Measurements from ENCODE around the gene SELENOO.

SELENOO gene

GRCh38 chr22:50218153-50218995 is 17.6 kb downstream of the SELENOO start:
- DNase-seq = no peak

DNA sequence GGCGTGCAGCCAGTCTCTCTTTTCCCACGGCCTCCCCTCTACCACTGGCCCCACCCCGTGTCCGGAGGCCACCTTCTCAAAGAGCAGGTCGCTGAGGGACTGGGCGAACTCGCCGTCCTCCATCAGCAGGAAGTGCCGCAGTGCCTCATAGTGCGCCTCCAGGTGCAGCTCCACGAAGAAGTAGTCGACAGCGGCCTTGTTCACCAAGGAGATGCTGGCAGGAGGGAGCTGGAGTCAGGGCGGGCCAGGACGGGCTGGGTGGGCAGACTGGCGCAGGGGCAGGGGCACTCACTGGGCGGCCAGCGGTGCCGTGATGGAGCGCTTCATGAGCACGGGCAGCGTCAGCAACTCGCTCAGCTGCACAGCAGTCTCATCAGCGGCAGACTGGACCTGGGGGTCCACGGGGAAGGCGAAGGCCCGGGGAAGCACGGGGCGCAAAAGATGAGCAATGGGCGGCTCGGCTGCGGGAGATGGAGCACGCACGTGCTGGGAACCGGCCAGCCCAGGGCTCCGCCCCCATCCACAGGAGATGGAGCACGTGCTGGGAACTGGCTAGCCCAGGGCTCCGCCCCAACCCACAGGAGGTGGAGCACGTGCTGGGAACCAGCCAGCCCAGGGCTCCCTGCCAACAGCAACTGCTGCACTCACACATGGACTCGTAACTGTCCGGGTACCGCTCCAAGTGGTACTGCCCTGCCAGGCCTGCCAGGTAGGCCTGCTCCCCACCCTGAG is 18.4 kb downstream of the SELENOO start:
- peak in 1 of 2 experiments; percentile 31 for DNase-seq

- DNase-seq = no peak
These were observed 19.2 kb downstream of the SELENOO start for GRCh38 chr22:50219800-50220602.

DNA sequence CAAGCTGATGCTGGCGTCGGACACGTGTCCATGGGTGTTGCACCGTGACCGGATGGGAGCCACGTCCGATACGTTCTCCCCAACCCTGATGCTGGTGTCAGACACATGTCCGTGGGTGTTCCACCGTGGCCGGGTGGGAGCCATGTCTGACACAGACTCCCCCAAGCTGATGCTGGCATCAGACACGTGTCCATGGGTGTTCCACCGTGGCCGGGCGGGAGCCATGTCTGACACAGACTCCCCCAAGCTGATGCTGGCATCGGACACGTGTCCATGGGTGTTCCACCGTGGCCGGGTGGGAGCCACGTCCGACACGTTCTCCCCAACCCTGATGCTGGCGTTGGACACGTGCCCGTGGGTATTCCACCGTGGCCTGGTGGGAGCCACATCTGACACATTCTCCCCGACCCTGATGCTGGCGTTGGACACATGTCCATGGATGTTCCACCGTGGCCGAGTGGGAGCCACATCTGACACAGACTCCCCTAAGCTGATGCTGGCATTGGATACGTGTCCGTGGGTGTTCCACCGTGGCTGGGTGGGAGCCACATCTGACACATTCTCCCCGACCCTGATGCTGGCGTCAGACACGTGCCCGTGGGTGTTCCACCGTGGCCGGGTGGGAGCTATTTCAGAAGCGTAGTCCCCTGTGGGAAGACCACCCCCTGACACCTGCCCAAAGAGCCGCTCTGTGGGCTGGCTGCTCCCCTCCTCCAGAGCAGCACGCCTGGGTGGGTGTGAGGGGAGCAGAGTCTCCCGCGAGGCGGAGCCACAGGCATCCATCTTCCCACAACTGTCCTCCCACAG is 20.0 kb downstream of the SELENOO start:
- no peak for DNase-seq

DNA sequence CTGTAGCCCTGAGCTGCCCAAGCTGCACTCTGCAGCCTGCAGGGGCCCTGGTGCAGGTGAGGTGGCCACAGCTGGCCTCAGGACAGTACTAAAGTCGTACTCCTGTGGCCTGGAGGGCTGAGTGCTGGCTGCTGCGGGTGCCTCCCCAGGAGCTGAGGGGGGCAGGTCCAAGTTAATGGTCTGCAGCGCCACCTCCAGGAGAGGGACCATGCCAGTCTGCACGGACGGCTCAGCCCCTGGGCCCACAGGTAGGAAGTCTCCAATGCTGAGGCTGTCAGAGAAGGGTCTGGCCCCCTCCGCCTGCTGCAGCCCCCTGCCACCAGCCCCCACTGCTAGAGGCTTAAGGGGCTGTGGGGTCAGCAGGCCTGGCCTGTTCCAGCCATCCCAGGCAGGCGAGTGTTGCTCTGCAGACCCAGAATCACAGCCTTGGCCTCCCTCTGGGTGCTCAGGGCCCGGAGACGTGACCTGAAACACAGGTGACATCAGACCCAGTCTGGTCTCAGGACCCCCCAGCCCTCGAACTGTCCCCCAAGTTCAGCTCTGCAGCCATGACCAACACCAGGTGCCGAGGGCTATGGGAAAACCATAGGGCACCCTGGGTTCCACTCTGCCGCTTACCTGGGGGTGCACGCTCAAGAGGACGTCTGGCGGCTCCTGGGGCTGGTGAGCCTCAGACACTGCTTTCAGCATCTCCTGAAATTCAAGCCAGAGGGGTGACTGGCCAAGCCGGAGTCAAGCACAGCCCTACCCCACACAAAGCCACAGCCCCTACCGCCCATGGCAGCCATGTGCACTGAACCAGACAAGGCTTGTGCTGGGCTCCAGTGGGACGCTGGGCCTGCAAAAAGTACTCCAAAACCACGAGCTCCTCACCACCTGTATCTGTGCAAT is 20.8 kb downstream of the SELENOO start:
- DNase-seq = no peak

DNA sequence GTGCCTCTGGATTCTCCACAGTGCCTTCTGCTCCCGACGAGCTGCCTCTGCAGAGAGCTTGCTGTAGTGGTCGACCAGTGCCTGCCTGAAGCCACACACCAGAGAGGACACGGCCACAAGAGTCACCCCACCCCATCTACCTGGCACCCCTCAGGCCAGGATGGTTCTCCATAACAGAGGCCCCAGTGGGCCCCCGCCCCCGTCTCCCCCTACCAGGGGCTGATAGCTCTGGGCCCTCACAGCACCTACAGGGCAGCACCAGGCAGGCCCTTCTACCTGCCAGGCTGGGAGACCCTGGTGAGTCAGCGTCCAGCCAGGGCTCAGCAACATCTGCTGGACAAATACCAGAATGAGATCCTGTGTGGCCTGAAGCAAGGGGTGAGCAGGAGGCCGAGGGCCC is 21.7 kb downstream of the SELENOO start:
- no peak for DNase-seq

DNA sequence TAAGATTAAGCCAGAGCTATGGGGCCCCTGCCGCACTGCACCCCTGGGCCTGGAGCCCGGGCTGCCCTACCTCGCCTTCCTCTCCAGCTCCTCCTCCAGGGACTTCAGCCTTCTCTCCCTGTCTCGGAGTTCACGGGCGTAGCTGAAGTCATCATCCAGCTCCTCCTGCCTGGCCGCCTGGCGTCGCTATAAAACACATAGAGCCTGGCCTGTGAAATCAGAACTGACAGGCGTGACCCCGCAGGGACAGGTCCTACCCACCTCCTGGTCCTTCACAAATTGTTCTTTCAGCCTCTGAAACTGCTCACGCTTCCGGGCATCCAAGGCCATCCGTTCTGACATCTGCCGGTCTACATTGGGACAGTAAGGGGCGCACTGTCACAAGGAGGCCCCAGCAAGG is 23.3 kb downstream of the SELENOO start:
- no peak for DNase-seq

DNA sequence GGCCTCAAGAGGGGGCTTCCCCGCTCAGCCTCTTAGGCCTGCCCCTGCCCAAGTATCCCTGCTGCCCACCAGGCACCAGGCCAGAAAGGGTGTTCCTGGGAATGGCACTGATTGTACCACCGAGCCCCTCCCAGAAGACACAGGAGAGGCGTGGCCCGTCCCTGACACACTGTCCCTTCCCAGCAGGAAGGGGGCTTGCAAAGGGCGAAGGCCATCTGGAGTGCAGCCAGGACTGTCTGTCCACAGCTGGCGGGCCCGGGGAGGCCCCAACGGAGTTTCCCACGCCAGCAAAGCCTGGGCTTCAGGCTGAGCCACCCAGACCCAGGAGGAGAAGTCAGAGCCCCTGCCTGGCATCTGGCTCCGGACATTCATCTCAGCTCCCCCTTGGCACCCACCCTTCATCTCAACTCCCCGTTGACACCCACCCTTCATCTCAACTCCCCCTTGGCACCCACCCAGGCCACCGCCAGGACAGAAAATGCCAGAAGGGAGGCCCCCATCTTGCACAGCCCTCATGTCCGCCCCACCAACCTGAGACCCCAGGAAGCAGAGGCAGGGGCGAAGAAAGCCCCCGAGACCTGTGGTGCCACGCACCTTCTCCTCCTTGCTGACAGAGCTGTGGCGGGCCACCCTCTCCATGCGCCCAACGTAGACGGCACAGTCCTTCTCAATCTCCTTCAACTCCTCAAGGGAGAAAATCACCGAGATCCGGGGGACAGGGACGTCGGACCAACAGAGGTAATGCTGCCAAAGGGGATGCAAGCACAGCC is 24.6 kb downstream of the SELENOO start:
- no peak for DNase-seq

DNA sequence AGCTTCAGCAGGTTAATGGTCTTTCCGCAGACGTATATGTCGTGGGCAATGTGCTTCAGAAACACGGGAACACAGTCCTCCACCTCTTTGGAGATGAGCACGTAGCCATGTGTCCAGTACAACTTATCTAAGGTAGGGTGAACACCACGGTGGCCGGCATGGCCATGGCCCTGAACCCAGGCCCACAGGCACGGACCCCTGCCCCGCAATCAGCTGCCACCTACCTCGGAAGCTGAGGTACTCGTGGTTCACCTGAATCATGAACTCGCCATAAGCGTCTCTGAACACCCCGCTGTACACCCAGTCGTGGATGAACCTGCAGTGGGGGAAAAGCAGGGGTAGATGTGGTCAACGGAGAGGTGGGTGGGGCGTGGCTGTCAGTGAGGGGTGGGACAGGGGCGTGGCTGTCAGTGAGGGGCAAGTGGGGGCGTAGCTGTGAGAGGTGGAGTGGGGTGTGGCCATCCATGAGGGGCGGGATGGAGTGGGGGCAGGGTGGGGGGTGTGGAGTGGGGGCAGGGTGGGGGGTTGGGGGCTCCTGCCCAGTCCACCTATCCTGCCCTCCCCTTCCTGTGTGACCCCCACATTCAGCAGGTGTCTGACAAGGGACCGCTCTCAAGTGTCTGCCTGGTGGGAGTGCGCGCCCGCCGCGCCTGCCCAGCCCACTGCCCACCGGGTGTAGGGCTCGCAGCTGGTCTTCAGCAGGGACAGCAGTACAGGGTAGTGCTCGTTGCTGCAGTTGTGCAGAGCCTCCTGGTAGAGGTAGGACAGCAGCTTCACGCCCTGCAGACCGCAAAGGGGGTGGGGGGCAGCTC is 25.5 kb downstream of the SELENOO start:
- no peak for DNase-seq

- no peak for DNase-seq
These were observed 26.0 kb downstream of the SELENOO start for GRCh38 chr22:50226875-50227165.

GRCh38 chr22:50227579-50228215 is 26.9 kb downstream of the SELENOO start:
- no peak for DNase-seq

GRCh38 chr22:50228366-50228765 is 27.6 kb downstream of the SELENOO start:
- no peak for DNase-seq

DNA sequence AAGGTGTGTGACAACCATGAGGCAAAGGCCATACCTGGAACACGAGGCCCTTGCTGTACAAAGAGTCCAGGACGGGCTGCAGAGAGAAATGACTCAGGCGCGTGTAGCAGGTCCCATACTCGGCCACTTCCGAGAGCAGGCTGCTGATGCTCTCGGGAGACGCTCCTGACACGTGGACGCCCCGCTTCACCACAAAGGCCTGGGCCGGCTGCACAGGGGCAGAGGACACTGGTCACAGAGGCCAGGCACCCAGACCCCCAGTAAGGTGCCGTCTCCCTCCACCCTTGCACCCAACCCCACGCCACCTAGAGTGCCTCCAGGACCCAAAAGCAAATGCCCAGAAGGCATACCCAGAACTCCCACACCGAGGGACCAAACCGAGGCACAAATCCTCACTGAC is 28.6 kb downstream of the SELENOO start:
- DNase-seq = no peak

DNA sequence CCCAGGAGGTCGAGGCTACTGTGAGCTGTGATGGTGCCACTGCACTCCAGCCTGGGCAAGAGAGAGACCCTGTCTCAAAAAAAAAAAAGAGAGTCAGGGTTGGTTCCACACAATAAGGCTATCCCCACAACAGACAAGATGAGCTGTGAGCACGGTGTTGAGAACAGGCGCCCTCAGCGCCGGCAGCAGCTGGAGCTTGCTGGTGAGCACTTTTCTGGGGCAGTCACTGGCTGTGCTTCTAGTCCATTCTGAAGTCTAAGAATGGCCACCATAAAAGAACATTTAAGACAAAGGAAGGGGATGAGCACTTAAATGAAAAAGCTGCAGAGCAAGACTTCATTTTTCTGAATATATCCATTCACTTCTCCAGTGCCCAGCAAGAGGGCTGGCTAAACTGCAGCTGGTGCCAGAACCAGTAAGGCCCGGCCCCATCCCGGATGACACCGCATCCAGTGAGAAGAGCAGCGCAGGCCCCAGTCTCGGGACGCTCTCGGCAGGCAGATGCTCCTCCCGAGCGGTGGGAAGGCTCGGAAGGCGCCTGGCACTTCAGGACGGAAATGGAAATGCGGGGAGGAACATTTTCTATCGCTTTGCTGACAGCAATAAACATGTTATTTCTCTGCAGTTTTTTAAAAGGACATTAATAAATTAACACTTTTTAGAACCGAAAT is 31.8 kb downstream of the SELENOO start:
- no peak for DNase-seq

- no peak for DNase-seq
These were observed 32.4 kb downstream of the SELENOO start for GRCh38 chr22:50233223-50233622.

GRCh38 chr22:50236731-50237409 is 36.1 kb downstream of the SELENOO start:
- DNase-seq = no peak

- no peak for DNase-seq
These were observed 37.9 kb downstream of the SELENOO start for GRCh38 chr22:50238755-50239154.

DNA sequence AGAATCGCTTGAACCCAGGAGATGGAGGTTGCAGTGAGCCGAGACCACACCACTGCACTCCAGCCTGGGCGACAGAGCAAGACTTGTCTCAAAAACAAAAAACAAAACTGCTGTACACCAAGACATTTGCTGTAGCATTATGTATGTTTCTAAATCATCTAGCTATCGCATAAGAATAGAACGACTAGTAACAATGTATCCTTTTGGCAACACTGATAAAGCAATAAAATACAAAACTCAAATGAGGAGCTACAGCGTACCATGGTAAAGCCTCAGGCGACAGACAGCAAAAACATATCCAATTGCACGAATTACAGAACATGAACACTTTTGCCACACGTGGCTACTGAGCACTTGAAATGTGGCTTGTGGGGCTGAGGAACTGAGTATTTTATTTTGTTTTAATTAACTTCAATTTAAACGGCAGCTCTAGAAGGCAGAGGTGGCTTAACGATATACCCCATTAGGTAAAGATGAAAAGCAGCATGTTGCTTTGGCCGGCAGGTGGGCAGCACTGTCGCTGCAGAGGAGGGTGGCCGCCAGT is 41.7 kb downstream of the SELENOO start:
- no peak for DNase-seq
